Stimulated activated CD4-positive, alpha-beta T cell treated with anti-CD3 and anti-CD28 coated beads, Interleukin-15, amount 100 ng/mL, for 48 hours (primary cell): ENCODE results near the gene GPR65.

Experiments
- DNase-seq, 2 donors: peaks; one replicate each; pipeline ENCODE4 v3.0.0-alpha.2; 2020; ENCODE audit warnings: low read depth in 2 of 2

GPR65 gene

GRCh38 chr14:88039197-88039596 lies 34.3 kb downstream of the GPR65 start:
- DNase-seq: no peak

GRCh38 chr14:88040146-88040545 lies 35.2 kb downstream of the GPR65 start:
- no peak for DNase-seq

GRCh38 chr14:88043529-88044443 lies 38.9 kb downstream of the GPR65 start:
- no peak for DNase-seq

- no peak for DNase-seq
Observed at GRCh38 chr14:88044444-88044758, 39.5 kb downstream of the GPR65 start.

- no peak for DNase-seq
Observed at GRCh38 chr14:88044776-88045446, 40.0 kb downstream of the GPR65 start.

- no peak for DNase-seq
Observed at GRCh38 chr14:88045705-88046104, 40.8 kb downstream of the GPR65 start.

- DNase-seq: no peak
Observed at GRCh38 chr14:88048351-88048750, 43.4 kb downstream of the GPR65 start.

- no peak for DNase-seq
Observed at GRCh38 chr14:88049266-88049665, 44.3 kb downstream of the GPR65 start.

- DNase-seq: no peak
Observed at GRCh38 chr14:88049936-88050335, 45.0 kb downstream of the GPR65 start.

- DNase-seq: no peak
Observed at GRCh38 chr14:88060576-88060975, 55.6 kb downstream of the GPR65 start.

- no peak for DNase-seq
Observed at GRCh38 chr14:88063811-88064210, 58.9 kb downstream of the GPR65 start.
